RPMI8226 (cell line): ENCODE measurements around the gene MYO18B.

ENCODE experiments used
- DNase-seq: peaks from one replicate; pipeline ENCODE4 v3.0.0-alpha.2; 2015

The MYO18B gene

DNA sequence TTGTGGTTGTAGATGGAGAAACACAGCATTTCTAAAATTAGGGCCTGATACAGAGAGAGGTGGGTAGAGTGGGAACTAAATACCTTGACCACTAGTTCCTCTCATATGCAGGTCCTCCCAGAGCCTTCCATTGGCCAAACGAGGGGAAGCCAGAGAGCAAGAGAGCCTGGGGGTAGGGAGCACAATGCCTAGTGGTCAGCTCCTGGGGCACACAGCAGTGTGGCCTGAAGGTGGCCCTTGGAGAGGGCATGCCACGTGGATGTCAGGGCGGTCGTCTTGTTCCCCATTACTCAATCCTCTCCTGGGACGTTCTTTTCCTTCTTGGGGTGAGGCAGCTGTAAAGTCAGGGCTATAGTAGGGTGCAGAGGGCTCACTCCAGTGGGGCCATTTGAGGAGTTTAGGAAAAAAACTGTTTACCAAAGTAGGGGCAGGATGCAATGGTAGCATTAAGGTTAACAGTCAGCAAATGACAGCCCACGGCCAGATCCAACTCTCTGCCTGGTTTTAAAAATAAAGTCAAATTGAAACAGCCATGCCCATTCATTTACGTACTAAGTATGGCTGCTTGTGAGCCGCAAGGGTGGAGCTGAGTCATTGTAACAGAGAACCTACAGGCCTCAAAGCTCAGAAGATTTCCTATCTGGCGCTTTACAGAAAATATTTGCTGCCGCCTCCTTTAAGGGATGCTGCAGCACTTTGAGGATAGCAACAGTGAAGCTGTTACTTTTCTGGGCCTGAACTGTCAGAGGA is 7.6 kb downstream of the MYO18B start:
- DNase-seq = no peak

- no peak for DNase-seq
Measured at GRCh38 chr22:25750569-25751173, 8.7 kb downstream of the MYO18B start.

- DNase-seq = no peak
Measured at GRCh38 chr22:25751174-25751581, 9.2 kb downstream of the MYO18B start.

- no peak for DNase-seq
Measured at GRCh38 chr22:25752615-25753214, 10.7 kb downstream of the MYO18B start.

DNA sequence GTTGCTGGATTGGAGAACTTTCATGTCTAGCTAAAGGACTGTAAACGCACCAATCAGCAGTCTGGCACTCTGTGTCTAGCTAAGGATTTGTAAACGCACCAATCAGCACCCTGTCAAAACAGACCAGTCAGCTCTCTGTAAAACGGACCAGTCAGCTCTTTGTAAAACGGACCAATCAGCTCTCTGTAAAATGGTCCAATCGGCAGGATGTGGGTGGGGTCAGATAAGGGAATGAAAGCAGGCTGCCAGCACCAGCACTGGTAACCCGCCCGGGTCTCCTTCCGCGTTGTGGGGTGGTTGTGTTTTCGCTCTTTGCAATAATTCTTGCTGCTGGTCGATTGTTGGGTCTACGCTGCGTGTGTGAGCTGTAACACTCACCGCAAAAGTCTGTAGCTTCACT is 11.3 kb downstream of the MYO18B start:
- no peak for DNase-seq

DNA sequence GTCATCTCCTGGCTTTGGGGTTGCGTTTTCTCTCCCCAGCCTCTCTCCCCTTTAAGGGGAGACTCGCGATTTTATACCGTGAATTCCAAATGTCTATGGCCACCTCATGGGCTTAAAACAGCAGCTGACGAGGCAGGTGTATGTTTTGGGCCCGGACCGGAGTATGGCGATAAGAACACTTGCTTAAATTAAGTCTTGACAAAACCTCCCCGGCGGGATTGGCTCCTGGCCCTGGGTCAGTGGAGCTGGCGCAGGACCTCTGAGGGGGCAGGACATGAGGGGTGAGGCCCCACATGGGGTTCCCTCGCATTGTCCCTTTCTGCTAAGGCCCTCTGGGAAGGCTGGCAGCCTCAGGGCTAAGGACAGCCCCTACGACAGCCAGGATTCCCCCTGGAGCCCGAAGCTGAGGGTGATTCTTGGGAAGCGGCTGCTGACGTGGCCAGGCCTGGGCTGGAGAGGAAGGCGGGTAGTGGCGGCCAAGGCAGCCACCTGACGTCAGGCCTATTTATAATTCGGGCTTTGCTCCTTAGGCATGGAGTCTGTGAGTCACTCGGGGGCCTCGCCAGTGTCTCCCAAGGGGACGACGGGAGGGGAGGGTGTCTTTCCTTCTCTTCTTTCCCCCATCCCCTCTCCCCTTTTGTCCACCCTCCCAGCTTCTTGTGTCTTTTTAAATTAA is 12.7 kb downstream of the MYO18B start:
- no peak for DNase-seq

- DNase-seq = no peak
Measured at GRCh38 chr22:25757686-25758085, 15.7 kb downstream of the MYO18B start.

- DNase-seq = no peak
Measured at GRCh38 chr22:25758316-25758715, 16.3 kb downstream of the MYO18B start.

DNA sequence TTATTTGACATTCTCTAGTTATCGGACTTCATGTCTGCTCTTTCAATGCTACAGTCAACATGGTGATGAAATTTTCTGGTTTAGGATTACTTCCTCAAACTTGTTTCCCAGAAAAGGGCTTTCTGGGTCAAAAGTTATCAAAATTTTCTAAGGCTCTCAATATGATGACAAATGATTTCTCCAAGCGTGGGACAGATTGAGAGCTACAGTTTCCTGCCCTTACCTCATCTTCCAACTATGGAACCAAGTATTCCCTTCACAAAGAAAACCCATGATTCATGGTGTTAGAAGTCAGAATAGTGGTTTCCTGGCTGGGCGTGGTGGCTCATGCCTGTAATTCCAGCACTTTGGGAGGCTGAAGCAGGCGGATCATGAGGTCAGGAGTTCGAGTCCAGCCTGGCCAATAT is 17.8 kb downstream of the MYO18B start:
- no peak for DNase-seq

DNA sequence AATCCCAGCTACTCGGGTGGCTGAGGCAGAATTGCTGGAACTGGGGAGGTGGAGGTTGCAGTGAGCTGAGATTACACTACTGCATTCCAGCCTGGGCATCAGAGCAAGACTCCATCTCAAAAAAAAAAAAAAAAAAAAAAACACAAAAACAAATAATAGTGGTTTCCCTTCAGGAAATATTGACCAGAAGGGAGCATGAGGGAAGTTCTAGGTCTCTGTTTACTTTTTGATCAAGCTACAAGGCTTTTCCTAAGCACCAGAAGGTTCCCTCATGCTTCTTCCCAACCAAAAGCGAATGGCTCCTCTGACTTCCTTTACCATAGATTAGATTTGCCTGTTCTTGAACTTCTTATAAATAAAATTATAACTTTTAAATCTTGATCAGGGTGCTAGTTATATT is 18.3 kb downstream of the MYO18B start:
- DNase-seq = no peak

DNA sequence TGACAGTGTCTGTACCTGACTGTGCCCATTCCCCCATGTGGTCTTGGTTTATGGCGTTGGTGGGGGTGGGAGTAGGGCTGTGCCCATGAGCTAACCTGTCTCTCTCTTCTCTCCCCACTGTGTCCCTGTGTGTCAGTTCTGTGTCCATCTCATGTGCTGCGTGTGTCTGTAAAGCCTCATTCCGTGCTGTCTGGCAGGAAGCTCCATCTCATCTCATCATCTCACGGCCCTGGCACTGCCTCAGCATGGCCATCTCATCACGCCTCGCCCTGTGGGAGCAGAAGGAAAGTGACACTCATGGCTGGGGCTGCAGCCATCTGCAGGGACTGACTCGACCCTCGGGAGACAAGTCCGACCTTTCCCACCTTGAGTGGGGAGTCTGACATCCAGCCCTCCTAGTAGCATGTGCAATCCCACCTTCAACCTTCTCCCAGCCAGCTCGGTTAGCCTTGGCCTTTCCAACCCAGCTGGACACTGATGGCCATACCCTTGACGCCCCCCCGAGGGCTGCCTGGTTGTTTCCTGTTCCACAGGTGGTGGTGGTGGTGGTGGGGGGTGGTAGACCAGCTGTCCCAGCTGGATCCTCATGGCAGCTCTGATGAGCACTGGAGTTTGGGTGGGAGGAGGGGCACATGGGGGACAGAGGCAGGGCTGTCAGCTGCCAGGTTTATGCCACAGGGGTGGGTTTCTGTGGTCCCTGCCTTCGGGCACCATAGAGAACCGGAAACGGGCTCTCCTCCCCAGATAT is 19.0 kb downstream of the MYO18B start:
- DNase-seq = no peak

- no peak for DNase-seq
Measured at GRCh38 chr22:25762147-25762546, 20.2 kb downstream of the MYO18B start.

DNA sequence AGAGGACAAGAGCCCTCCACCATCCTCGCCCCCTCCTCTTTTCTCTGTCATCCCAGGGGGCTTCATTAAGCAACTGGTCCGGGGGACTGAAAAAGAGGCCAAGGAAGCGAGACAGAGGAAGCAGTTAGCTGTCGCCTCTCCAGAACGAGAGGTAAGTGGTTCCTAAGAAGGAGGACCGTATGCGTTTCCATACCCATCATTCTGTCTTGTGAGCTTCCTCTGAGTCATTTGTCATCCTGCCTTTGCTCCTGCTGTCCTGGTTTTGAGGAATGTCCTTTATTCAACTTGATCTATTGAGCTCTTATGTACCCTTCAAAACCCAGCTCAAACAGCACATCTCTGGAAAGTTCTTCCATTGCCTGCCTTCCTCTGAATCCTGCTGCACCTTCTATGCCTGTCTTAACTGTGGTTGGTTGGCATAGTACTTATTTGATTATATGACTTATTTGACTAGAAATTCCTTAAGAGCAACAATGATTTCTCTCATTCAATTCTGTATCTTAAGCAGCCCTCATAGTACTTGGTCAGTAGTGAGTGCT is 21.3 kb downstream of the MYO18B start:
- no peak for DNase-seq

- no peak for DNase-seq
Measured at GRCh38 chr22:25764270-25765015, 22.5 kb downstream of the MYO18B start.

- DNase-seq = no peak
Measured at GRCh38 chr22:25765016-25765367, 23.0 kb downstream of the MYO18B start.

- no peak for DNase-seq
Measured at GRCh38 chr22:25765801-25766200, 23.8 kb downstream of the MYO18B start.

DNA sequence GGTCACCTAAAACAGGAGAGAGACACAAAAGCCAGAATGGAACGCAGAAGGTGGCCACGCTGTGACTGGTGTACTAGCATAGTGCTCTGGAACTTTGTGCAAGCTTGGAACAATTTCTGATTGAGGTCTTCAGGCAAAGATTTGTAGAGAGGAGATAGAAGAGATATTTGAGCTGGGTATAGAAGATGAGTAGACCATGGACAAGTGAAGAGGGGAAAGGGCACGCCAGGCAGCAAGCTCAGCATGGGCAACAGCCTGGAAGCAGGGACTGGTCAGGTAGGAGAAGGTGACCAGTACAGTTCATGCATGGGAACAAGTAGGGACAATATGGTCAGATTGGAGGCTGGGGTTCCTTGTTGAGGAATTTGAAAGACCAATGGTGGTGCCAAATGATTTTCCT is 24.4 kb downstream of the MYO18B start:
- DNase-seq = no peak

GRCh38 chr22:25770333-25770732 is 28.3 kb downstream of the MYO18B start:
- no peak for DNase-seq

DNA sequence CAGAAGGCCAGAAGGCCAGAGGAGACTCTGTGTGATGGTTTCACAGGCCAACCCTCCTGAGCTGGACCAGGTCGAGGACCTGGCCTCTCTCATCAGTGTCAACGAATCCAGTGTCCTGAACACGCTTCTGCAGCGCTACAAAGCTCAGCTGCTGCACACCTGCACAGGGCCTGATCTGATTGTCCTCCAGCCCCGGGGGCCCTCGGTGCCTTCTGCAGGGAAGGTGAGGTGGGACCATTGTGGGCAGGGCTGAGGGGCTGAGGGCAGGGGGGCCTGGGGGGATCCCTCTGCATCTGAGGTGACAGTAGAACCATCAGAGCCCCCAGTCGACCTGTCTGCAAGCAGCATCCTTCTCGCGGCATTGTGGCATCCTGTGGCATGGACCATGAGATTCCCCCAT is 30.3 kb downstream of the MYO18B start:
- DNase-seq = no peak

DNA sequence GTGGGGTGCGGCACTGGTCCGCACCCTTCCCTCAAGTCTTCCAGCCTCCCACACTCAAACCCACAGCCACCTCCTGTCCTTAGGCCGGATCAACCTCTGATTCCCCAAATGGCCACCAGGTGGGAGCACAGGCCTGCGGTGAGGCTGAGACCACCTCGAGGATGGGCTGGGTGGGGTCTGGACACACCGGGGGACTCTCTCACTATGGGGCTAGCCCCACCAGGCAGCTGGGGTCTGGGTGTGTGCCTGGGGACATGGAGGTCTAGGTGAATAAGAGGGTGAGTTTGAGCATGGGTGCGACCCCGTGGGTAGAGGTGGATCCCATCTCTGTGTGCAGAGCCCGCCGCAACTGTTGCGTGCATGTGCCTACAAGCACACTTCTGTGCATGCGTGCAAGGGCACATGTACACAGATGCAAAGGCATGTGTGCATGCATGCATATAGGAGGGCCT is 32.6 kb downstream of the MYO18B start:
- DNase-seq = no peak

GRCh38 chr22:25775531-25775930 is 33.5 kb downstream of the MYO18B start:
- DNase-seq = no peak

DNA sequence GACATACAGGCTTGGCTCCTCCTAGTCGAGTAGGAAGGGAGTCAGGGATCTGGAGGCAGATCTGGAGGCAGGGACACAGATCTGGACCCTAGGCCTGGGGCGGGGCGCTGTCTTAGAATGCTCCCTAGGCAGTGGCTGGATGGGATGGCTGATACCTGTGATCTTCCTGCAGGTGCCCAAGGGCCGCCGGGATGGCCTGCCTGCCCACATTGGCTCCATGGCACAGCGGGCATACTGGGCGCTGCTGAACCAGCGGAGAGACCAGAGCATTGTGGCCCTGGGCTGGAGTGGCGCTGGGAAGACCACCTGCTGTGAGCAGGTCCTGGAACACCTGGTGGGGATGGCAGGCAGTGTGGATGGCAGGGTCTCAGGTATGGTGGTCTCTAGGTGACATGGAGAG is 35.4 kb downstream of the MYO18B start:
- no peak for DNase-seq
